SK-N-SH treated with all-trans-retinoic acid at 6 μM for 48 hours (cell line): ENCODE data around the gene SAP25.
"Not testable (repeated sequence)": the region's sequence is repeated elsewhere in the genome, so short reads cannot be mapped to it uniquely, and the experiment has no call there.

ENCODE experiments used
- ATAC-seq: fragments of 200-7000 bp; cut with Tn5 transposase; 3 replicates; pipeline ENCODE4 v1.9.1; 2020; ENCODE audit warnings: mild to moderate bottlenecking, moderate library complexity
- ARNTL ChIP-seq: fragments of 450-650 bp; formaldehyde crosslinking; IDR thresholded peaks from 2 replicates; pipeline ENCODE4 v1.5.0; 2020; ENCODE audit warnings: low read depth, mild to moderate bottlenecking, moderate library complexity, borderline replicate concordance
- BACH2 ChIP-seq: fragments of 250-450 bp; sonication (Bioruptor Pico); IDR thresholded peaks from 2 replicates; pipeline ENCODE4 v1.9.0; 2021; ENCODE audit warnings: mild to moderate bottlenecking, borderline replicate concordance
- CREB5 ChIP-seq: fragments of 250-450 bp; sonication (Bioruptor Pico); IDR thresholded peaks from 2 replicates; pipeline ENCODE4 v1.5.1; 2020; ENCODE audit warnings: low read depth, mild to moderate bottlenecking, moderate library complexity
- CSDC2 ChIP-seq: fragments of 250-450 bp; sonication (Bioruptor Pico); IDR thresholded peaks from 2 replicates; pipeline ENCODE4 v1.5.0; 2020; ENCODE audit warnings: mild to moderate bottlenecking, moderate library complexity
- ESRRG ChIP-seq: fragments of 250-450 bp; sonication (Bioruptor Pico); IDR thresholded peaks from 2 replicates; pipeline ENCODE4 v1.6.1; 2021; ENCODE audit warnings: mild to moderate bottlenecking
- GLIS3 ChIP-seq: fragments of 250-450 bp; sonication (Bioruptor Pico); IDR thresholded peaks from 2 replicates; pipeline ENCODE4 v1.5.0; 2020; ENCODE audit warnings: mild to moderate bottlenecking, moderate library complexity
- ISL1 ChIP-seq: fragments of 250-450 bp; sonication (Bioruptor Pico); IDR thresholded peaks from 2 replicates; pipeline ENCODE4 v2.1.2; 2022; ENCODE audit warnings: mild to moderate bottlenecking, moderate library complexity
- OSR1 ChIP-seq: fragments of 250-450 bp; sonication (Bioruptor Pico); IDR thresholded peaks from 2 replicates; pipeline ENCODE4 v1.8.0; 2022; ENCODE audit warnings: moderate library complexity, mild to moderate bottlenecking, inconsistent platforms
- POU6F1 ChIP-seq: fragments of 250-450 bp; sonication (Bioruptor Pico); IDR thresholded peaks from 2 replicates; pipeline ENCODE4 v1.8.0; 2021; ENCODE audit warnings: low read depth, mild to moderate bottlenecking, moderate library complexity, borderline replicate concordance
- PPARA ChIP-seq: fragments of 250-450 bp; sonication (Bioruptor Pico); IDR thresholded peaks from 2 replicates; pipeline ENCODE4 v1.5.0; 2020; ENCODE audit warnings: mild to moderate bottlenecking, borderline replicate concordance
- RARB ChIP-seq: fragments of 250-450 bp; sonication (Bioruptor Pico); IDR thresholded peaks from 2 replicates; pipeline ENCODE4 v1.8.0; 2021; ENCODE audit warnings: mild to moderate bottlenecking, moderate library complexity
- SNAI2 ChIP-seq: fragments of 250-450 bp; sonication (Bioruptor Pico); IDR thresholded peaks from 2 replicates; pipeline ENCODE4 v1.5.0; 2020; ENCODE audit warnings: mild to moderate bottlenecking, moderate library complexity
- TCF4 ChIP-seq: fragments of 250-450 bp; sonication (Bioruptor Pico); IDR thresholded peaks from 2 replicates; pipeline ENCODE4 v1.8.0; 2021; ENCODE audit warnings: mild to moderate bottlenecking, moderate library complexity, borderline replicate concordance
- TOX ChIP-seq: fragments of 250-450 bp; sonication (Bioruptor Pico); IDR thresholded peaks from 2 replicates; pipeline ENCODE4 v1.8.0; 2021; ENCODE audit warnings: mild to moderate bottlenecking, moderate library complexity, borderline replicate concordance
- ZC3H10 ChIP-seq: fragments of 250-450 bp; sonication (Bioruptor Pico); IDR thresholded peaks from 2 replicates; pipeline ENCODE4 v1.5.1; 2021; ENCODE audit warnings: mild to moderate bottlenecking, moderate library complexity
- ZFP3 ChIP-seq: fragments of 250-450 bp; sonication (Bioruptor Pico); IDR thresholded peaks from 2 replicates; pipeline ENCODE4 v1.5.0; 2020; ENCODE audit warnings: mild to moderate bottlenecking, moderate library complexity
- ZFP30 ChIP-seq: fragments of 450-650 bp; formaldehyde crosslinking; IDR thresholded peaks from 2 replicates; pipeline ENCODE4 v1.5.0; 2022; ENCODE audit warnings: mild to moderate bottlenecking, moderate library complexity
- ZNF565 ChIP-seq: fragments of 450-650 bp; formaldehyde crosslinking; conservative IDR thresholded peaks from 2 replicates; pipeline ENCODE4 v1.5.0; 2020; ENCODE audit warnings: low read depth, mild to moderate bottlenecking, moderate library complexity
- ZNF70 ChIP-seq: fragments of 450-650 bp; formaldehyde crosslinking; IDR thresholded peaks from 2 replicates; pipeline ENCODE4 v1.5.0; 2020; ENCODE audit warnings: mild to moderate bottlenecking, moderate library complexity
- ZNF8 ChIP-seq: fragments of 450-650 bp; formaldehyde crosslinking; IDR thresholded peaks from 2 replicates; pipeline ENCODE4 v1.5.0; 2020; ENCODE audit warnings: mild to moderate bottlenecking, moderate library complexity
- TF ChIP-seq, protein P1 (sequence below): fragments of 250-450 bp; sonication (Bioruptor Pico); IDR thresholded peaks from 2 replicates; pipeline ENCODE4 v1.5.0; 2020; ENCODE audit warnings: mild to moderate bottlenecking, moderate library complexity
- TF ChIP-seq, protein P2 (sequence below): fragments of 250-450 bp; sonication (Bioruptor Pico); IDR thresholded peaks from 2 replicates; pipeline ENCODE4 v1.5.1; 2021; ENCODE audit warnings: mild to moderate bottlenecking, moderate library complexity
- TF ChIP-seq, protein P3 (sequence below): fragments of 250-450 bp; sonication (Bioruptor Pico); IDR thresholded peaks from 2 replicates; pipeline ENCODE4 v1.8.0; 2020; ENCODE audit warnings: mild to moderate bottlenecking, moderate library complexity, borderline replicate concordance

SAP25 gene

DNA sequence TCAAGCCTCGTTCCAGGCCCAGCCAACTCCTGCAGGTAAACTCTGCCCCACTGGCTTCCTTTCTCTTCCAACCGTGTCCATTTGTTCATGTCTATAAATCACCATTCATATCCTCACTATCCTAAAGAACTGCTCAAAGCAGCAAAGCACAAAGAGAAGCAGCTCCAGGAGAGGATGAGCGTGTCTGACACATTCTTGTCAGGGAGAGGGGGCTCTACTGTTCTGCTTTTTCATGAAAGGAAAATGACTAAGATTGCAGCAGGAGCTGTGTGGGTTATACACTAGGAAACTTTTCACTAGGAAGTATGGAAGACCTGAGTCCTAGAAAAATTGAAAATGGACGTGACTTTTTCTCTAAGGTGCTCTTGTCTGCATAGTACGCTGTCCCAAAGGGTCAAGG, 18.0 kb downstream of the SAP25 start:
- TF ChIP-seq TCF4 (CRISPR knock-in tag) (no peak), SNAI2 (CRISPR knock-in tag) (no peak)
- no peak for ATAC-seq

DNA sequence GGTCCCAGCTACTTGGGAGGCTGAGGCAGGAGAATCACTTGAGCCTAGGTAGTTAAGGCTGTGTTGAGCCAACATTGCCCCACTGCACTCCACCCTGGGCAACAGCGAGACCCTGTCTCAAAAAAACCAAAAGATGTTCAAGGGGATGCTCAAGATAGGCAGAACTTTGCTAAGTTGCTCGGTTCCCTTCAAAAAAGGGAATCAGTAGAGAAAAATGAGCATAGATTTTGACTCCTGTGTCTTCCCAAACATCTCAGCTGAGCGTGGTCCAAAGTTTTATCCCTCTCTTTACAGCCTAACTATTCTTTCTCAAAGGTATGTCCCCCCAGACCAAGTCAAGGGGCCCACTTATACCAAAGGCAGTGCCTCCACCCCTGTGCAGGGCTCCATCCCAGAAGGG, 20.7 kb downstream of the SAP25 start:
- ATAC-seq: no peak
- TF ChIP-seq OSR1: no peak
- TF ChIP-seq PPARA (CRISPR knock-in tag): no peak
- TF ChIP-seq CSDC2: no peak
- TF ChIP-seq ISL1 (CRISPR knock-in tag): no peak
- TF ChIP-seq BACH2 (CRISPR knock-in tag): no peak
- no peak for TF ChIP-seq POU6F1
- TF ChIP-seq, protein P1, sequence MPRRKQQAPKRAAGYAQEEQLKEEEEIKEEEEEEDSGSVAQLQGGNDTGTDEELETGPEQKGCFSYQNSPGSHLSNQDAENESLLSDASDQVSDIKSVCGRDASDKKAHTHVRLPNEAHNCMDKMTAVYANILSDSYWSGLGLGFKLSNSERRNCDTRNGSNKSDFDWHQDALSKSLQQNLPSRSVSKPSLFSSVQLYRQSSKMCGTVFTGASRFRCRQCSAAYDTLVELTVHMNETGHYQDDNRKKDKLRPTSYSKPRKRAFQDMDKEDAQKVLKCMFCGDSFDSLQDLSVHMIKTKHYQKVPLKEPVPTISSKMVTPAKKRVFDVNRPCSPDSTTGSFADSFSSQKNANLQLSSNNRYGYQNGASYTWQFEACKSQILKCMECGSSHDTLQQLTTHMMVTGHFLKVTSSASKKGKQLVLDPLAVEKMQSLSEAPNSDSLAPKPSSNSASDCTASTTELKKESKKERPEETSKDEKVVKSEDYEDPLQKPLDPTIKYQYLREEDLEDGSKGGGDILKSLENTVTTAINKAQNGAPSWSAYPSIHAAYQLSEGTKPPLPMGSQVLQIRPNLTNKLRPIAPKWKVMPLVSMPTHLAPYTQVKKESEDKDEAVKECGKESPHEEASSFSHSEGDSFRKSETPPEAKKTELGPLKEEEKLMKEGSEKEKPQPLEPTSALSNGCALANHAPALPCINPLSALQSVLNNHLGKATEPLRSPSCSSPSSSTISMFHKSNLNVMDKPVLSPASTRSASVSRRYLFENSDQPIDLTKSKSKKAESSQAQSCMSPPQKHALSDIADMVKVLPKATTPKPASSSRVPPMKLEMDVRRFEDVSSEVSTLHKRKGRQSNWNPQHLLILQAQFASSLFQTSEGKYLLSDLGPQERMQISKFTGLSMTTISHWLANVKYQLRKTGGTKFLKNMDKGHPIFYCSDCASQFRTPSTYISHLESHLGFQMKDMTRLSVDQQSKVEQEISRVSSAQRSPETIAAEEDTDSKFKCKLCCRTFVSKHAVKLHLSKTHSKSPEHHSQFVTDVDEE (CRISPR knock-in tag): no peak
- no peak for TF ChIP-seq SNAI2 (CRISPR knock-in tag)
- no peak for TF ChIP-seq CREB5
- no peak for TF ChIP-seq ZFP3 (CRISPR knock-in tag)
- no peak for TF ChIP-seq RARB (CRISPR knock-in tag)
- no peak for TF ChIP-seq ZNF8 (CRISPR knock-in tag)
- TF ChIP-seq ARNTL (CRISPR knock-in tag): no peak
- no peak for TF ChIP-seq ZNF565
- no peak for TF ChIP-seq ZNF70 (CRISPR knock-in tag)
- TF ChIP-seq ZFP30 (CRISPR knock-in tag): no peak
- TF ChIP-seq GLIS3 (CRISPR knock-in tag): no peak

GRCh38 chr7:100552532-100552931, 21.2 kb downstream of the SAP25 start:
- no peak for ATAC-seq
- TF ChIP-seq RARB (CRISPR knock-in tag) (no peak), ISL1 (CRISPR knock-in tag) (no peak), ZFP30 (CRISPR knock-in tag) (no peak), ZC3H10 (no peak), TOX (CRISPR knock-in tag) (no peak), GLIS3 (CRISPR knock-in tag) (no peak), ARNTL (CRISPR knock-in tag) (no peak), ZNF70 (CRISPR knock-in tag) (no peak)
- TF ChIP-seq, all 23 proteins: peak for 0

DNA sequence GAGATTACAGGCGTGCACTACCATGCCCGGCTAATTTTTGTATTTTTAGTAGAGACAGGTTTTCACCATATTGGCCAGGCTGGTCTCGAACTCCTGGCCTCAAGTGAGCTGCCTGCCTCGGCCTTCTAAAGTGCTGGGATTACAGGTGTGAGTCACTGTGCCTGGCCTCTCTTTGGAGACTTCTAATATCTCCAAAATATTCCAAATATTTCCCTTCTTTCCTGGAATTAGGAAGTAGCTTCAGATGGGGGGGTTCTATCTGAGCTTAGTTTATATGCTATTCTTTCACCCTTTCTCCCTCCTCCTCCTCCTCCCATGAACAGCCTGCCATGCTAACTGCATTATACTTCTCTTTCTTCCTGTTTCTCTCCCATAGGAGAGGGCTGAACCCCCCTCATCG, 25.3 kb downstream of the SAP25 start:
- ATAC-seq: not testable (repeated sequence)

DNA sequence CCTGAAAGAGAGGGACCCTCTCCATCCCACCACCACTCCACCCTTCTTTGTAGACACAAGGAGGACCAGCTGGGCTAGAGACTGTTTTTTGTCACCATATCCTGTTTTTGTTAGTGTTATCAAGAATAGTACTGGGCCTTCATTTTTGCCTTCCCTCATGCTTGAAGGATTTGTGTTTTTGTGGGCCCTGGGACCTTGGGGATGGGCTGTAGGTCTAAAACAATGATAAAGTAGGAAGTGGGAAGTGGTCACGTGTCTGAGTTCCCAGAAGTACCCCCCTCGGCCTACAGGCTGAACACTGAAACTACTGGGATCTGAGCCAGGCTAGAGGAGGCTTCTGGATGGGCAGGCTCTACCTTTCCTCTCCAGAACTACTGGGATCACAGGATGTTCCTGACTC, 25.8 kb downstream of the SAP25 start:
- no peak for ATAC-seq
- TF ChIP-seq TOX (CRISPR knock-in tag): no peak
- no peak for TF ChIP-seq SNAI2 (CRISPR knock-in tag)
- TF ChIP-seq OSR1: no peak
- no peak for TF ChIP-seq GLIS3 (CRISPR knock-in tag)
- TF ChIP-seq, protein P2, sequence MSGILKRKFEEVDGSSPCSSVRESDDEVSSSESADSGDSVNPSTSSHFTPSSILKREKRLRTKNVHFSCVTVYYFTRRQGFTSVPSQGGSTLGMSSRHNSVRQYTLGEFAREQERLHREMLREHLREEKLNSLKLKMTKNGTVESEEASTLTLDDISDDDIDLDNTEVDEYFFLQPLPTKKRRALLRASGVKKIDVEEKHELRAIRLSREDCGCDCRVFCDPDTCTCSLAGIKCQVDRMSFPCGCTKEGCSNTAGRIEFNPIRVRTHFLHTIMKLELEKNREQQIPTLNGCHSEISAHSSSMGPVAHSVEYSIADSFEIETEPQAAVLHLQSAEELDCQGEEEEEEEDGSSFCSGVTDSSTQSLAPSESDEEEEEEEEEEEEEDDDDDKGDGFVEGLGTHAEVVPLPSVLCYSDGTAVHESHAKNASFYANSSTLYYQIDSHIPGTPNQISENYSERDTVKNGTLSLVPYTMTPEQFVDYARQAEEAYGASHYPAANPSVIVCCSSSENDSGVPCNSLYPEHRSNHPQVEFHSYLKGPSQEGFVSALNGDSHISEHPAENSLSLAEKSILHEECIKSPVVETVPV: no peak
- TF ChIP-seq ZFP30 (CRISPR knock-in tag): no peak
- TF ChIP-seq, protein P1 (CRISPR knock-in tag): no peak
- TF ChIP-seq, protein P3, sequence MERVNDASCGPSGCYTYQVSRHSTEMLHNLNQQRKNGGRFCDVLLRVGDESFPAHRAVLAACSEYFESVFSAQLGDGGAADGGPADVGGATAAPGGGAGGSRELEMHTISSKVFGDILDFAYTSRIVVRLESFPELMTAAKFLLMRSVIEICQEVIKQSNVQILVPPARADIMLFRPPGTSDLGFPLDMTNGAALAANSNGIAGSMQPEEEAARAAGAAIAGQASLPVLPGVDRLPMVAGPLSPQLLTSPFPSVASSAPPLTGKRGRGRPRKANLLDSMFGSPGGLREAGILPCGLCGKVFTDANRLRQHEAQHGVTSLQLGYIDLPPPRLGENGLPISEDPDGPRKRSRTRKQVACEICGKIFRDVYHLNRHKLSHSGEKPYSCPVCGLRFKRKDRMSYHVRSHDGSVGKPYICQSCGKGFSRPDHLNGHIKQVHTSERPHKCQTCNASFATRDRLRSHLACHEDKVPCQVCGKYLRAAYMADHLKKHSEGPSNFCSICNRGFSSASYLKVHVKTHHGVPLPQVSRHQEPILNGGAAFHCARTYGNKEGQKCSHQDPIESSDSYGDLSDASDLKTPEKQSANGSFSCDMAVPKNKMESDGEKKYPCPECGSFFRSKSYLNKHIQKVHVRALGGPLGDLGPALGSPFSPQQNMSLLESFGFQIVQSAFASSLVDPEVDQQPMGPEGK (CRISPR knock-in tag): no peak
- TF ChIP-seq ZNF565: no peak
- no peak for TF ChIP-seq ZNF8 (CRISPR knock-in tag)
- no peak for TF ChIP-seq ESRRG
- TF ChIP-seq TCF4 (CRISPR knock-in tag): no peak
